AG08396 (cell line): Measurements from ENCODE around the gene PRKG1.

ENCODE experiments used
- DNase-seq: peaks from one replicate; pipeline ENCODE4 v3.0.0; 2012; ENCODE audit warnings: low spot score, mixed read lengths

Gene PRKG1

GRCh38 chr10:51076299-51076841 lies 2.1 kb downstream of the PRKG1 start:
- no peak for DNase-seq

DNA sequence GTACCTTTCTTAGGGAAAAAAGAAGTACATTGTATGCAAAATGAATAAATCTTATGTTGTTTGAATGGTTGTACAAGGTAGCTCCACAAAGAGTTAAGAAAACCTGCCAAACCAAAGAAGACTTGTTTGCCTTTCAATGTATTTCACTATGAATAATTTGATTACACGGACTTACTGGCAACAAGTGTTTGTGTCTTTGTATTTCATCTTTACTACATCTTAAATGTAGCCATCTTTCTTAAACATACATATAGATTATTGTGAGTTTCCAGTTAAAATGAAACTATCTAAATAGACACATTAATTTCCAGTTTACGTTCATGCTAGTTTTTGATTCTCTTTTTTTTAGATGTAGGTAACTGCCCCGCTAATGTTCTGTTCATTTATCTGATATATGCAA lies 2.8 kb downstream of the PRKG1 start:
- DNase-seq: no peak

DNA sequence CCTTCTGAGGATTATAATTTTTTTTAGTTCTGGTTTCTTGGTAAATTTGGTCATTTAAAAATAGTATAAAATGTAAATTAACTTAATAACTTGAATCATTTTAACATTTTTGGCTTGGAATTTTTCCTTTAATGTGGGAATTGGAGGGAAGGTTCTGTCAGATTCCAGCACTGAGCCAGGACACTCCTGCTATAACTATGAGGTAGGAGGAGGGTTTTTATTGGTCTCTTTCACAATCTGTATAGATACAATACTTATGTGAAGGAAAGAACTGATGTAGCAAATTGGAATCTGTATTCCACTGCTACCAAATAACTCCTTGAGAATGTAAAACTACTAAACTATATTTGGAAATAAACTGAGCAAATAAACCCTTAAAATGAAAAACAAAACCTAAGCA lies 3.2 kb downstream of the PRKG1 start:
- no peak for DNase-seq

- no peak for DNase-seq
Measured at GRCh38 chr10:51079331-51079730, 5.0 kb downstream of the PRKG1 start.

DNA sequence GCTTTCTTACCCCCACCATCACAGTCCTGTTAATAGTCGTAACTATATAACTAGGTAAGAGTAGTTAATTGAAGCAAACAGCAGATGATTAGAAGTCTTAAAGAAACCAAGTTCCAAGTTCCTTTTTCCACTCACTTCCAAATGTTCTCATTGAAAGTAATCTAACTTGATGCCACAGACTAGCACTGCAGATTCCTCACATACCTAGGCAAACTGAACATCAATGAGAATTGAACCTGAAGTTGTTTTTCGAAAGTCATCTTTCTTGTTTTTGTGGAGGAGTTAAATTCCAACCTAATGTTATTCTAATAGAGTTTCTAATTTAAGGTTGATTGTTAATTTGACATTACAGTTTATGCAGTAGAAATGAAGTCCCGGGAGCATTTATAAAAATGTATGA lies 5.5 kb downstream of the PRKG1 start:
- DNase-seq: no peak

DNA sequence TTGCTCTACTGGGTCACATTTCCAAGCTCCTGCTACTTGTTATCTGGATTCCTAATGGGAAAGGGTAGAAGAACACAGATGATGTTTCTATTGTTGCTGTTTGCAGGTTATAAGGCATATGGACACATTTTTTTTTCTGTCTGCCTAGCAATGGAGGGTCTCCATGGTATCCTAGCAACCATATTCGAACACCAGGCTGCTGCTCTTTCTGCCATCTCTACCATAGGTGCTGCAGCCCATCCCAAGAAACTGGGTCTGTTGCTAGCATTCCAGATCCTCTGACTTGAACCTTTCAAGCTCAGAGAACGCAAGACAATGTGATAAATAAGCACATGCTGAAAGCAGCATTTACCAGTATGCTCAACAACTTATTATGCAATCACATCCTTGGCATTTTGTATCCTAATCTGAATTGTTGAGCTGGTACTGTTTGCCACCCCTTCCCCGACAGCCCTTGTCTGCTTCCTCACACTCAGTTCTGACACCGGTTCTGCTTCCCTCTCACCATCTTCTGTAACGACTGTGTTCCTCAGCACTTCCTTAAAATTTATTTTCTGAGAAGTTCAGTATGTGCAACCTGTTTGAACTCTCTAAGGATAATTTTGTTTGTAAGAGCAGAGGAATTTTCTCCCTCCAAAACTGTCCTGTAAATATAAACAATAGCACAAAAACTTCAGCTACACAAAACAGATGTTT lies 6.2 kb downstream of the PRKG1 start:
- no peak for DNase-seq

DNA sequence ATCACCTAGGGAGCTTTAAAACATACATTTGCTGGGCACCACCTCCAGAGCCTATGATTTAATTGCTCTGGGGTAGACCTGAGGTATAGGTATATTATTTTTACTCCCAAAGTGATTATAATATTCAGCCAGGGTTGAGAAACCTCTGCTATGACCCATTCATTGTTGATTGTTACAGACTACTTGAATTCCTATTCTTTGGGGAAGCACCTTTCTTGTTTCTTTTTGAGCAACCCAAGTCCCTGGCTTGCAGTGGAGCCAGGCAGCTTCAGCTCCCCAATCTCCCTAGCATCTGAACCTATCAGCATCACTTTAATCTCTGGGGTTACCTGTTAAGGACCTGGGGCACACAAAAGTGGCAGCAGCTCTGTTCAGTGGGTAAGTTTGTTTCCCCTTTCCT lies 8.6 kb downstream of the PRKG1 start:
- DNase-seq: no peak

GRCh38 chr10:51083356-51083853 lies 9.1 kb downstream of the PRKG1 start:
- peak; percentile 13 for DNase-seq

DNA sequence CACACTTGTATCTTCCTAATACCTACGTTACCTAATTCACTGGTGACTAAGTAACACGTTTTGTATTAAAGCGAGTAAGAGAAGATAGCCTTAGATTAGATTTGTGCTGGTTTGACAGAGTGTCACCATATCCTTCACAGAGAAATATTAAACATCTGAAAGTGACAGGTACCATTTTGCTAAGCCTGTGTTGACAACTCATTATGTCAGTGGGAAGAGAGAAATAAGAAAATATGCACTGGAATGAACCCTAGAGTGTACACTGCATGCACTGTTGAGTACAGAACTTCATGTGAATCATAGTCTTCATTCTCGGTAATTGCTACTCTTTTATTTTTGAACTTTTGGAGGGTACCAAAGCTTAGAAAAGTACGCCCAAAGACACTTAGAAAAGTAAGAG lies 10.9 kb downstream of the PRKG1 start:
- DNase-seq: no peak

- DNase-seq: no peak
Measured at GRCh38 chr10:51086710-51087109, 12.4 kb downstream of the PRKG1 start.

DNA sequence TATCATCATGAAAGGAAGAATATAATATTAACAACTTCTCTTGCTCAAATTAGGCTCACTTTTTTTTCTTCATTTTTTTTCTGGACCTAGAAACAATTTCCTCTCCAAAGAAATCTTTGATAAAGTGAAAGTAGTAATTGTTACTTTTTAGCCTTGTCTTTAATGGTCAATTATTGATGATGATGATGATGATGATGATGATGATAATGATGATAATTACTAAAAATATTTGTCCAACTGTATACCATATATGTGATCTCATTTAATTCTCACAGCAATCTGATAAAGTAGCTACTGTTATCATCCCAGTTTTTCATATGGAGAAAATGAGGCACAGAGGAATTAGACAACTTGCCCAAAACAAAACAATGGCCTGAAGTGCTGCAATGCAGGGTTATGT lies 12.8 kb downstream of the PRKG1 start:
- DNase-seq: no peak

- DNase-seq: no peak
Measured at GRCh38 chr10:51090190-51090589, 15.9 kb downstream of the PRKG1 start.

GRCh38 chr10:51092402-51092801 lies 18.1 kb downstream of the PRKG1 start:
- peak; percentile 20 for DNase-seq

DNA sequence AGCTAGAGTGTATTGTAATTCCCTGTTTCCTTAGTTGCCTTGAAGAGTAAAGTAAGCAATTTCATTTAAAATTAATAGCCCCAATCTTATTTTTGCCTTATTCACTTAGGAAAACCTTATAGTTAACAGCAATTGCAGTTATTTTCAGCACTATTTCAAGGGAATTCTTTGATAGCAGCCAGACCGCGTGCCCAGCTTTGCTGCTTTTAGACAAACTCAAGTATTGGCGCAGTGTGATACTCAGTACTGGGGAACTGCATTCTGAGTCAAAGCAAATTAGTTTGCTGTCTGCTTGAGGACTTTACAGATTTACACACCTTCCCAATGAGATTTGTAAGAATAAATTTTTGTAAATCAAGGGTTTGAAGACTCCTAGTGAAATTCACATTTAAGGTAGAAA lies 21.2 kb downstream of the PRKG1 start:
- DNase-seq: no peak

GRCh38 chr10:51097546-51097945 lies 23.3 kb downstream of the PRKG1 start:
- no peak for DNase-seq

GRCh38 chr10:51100221-51100620 lies 25.9 kb downstream of the PRKG1 start:
- no peak for DNase-seq

- no peak for DNase-seq
Measured at GRCh38 chr10:51103554-51104217, 29.4 kb downstream of the PRKG1 start.

DNA sequence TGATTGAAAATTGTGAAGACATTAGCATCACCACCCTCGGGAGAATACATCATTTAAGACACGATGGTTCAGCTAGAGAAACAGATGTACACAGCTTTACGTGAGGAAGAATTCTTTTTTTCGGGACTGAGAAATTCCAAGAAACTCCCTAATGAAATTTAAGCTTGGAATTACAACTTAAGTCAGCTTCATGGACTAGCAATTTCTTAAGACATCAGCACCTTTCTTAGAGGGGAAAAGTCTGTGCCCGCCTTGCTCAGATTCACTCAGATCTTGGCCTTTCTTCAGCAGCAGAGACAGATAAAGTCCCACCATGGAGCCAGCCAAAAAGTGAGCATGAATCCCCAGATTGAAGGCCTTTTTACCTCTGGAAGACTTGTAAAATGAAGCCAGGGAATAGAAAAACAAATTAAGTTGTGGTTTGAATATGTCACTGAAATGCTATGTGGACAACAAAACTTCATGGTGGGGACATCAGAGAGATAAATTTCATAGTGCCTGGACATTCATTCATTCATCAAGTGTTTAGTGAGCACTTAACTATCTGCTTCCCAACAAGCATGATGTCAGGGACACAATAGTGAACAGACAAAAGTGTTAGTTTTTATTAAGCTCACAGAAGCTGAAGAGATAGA lies 32.1 kb downstream of the PRKG1 start:
- no peak for DNase-seq

DNA sequence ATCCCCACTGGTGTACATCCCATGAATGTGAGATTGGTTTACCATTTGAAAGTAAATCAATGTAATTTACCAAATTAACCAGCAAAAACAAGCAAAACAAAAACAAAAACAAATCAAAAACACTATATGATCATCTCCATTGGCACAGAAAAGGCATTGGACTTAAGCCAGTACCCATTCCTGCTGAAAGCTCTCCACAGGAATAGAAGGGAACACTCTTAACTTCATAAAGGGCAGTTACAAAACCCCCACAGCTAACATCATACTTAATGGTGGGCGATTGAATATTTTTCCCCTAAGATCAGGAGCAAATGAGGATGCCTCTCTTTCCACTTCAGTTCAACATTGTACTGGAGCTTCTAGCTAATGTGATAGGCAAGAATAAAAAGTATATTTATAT lies 34.1 kb downstream of the PRKG1 start:
- DNase-seq: no peak

DNA sequence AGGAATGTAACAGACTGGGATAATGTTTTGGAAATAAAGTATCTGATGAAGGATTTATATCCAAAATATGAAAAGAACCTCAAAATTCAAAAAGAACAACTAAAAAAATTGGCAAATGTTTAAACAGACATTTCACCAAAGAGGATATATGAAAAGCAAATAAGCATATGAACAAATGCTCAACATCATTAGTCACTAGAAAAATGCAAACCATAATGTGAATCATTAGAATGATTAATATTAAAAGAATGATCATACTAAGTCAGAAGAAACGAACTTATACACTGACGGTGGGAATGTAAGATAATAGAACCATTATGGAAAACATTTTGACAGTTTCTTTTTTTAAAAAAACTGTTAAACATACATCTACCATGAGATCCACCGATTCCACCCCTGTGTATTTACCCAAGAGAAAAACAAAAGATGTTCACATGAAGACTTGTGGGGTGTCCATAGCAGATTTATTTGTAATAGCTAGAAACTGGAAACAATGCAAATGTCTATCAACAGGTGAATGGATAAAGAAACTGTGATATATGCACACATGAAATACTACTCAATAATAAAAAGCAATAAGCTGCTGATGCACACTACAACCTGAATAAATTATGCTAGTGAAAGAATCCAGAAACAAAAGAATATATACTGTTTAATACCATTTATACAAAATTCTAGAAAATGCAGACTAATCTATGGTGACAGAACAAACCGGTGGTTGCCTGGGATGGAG lies 35.7 kb downstream of the PRKG1 start:
- DNase-seq: no peak

- DNase-seq: no peak
Measured at GRCh38 chr10:51112013-51112412, 37.7 kb downstream of the PRKG1 start.

DNA sequence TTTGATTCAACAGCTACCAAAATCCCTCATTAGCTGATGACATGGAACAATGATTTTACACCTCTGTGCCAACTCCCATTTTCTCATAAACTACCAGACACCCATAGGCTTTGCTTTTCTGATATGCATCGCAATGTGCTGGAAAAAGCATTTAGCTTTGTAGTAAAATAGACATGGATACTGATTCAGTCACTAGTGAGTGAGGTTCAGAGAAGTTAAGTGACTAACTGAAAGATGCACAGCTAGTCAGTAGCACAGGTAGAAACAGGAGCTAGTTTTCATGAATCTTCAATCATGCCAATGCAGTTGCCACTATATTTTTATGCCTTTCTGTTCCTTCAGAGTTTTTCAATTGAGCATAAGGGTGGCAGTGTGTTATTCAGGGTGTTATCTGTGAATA lies 38.7 kb downstream of the PRKG1 start:
- no peak for DNase-seq
